Measurements from ENCODE around the gene ZNF106.

Gene ZNF106

GRCh38 chr15:42404461-42405235, 86.3 kb downstream of the ZNF106 start:
- no peak for DNase-seq

GRCh38 chr15:42403389-42403788, 87.6 kb downstream of the ZNF106 start:
- no peak for DNase-seq

GRCh38 chr15:42402455-42403205, 88.3 kb downstream of the ZNF106 start:
- no peak for DNase-seq

- no peak for DNase-seq
Measured at GRCh38 chr15:42401544-42402454, 89.1 kb downstream of the ZNF106 start.

GRCh38 chr15:42395838-42396237, 95.1 kb downstream of the ZNF106 start:
- no peak for DNase-seq

- DNase-seq = no peak
Measured at GRCh38 chr15:42394106-42394505, 96.8 kb downstream of the ZNF106 start.

- DNase-seq = no peak
Measured at GRCh38 chr15:42392309-42393024, 98.5 kb downstream of the ZNF106 start.

- DNase-seq = no peak
Measured at GRCh38 chr15:42387603-42388002, 103.3 kb downstream of the ZNF106 start.

- no peak for DNase-seq
Measured at GRCh38 chr15:42385980-42386700, 104.8 kb downstream of the ZNF106 start.

GRCh38 chr15:42385206-42385979, 105.5 kb downstream of the ZNF106 start:
- DNase-seq = no peak

- no peak for DNase-seq
Measured at GRCh38 chr15:42384597-42384996, 106.3 kb downstream of the ZNF106 start.

GRCh38 chr15:42378011-42378410, 112.9 kb downstream of the ZNF106 start:
- no peak for DNase-seq

GRCh38 chr15:42375941-42376340, 115.0 kb downstream of the ZNF106 start:
- no peak for DNase-seq

- DNase-seq = no peak
Measured at GRCh38 chr15:42375252-42375651, 115.7 kb downstream of the ZNF106 start.

- DNase-seq = no peak
Measured at GRCh38 chr15:42374810-42375209, 116.1 kb downstream of the ZNF106 start.

GRCh38 chr15:42373936-42374335, 117.0 kb downstream of the ZNF106 start:
- no peak for DNase-seq

- no peak for DNase-seq
Measured at GRCh38 chr15:42373274-42373673, 117.7 kb downstream of the ZNF106 start.

GRCh38 chr15:42371096-42371495, 119.8 kb downstream of the ZNF106 start:
- no peak for DNase-seq

- DNase-seq = no peak
Measured at GRCh38 chr15:42368096-42368495, 122.8 kb downstream of the ZNF106 start.

- DNase-seq = no peak
Measured at GRCh38 chr15:42367041-42367440, 123.9 kb downstream of the ZNF106 start.

GRCh38 chr15:42365921-42366550, 124.9 kb downstream of the ZNF106 start:
- DNase-seq = no peak
